HepG2 (cell line): ENCODE measurements around the gene HTRA1.

ENCODE experiments used
- SRSF1 ChIP-seq: fragments of 200-400 bp; formaldehyde crosslinking; optimal IDR thresholded peaks from 2 replicates; pipeline ENCODE3; 2017; ENCODE audit warnings: mild to moderate bottlenecking, low read depth, low read length, moderate library complexity
- SUZ12 ChIP-seq: fragments of 150-350 bp; IDR thresholded peaks from 2 replicates; pipeline ENCODE4 v1.6.1; 2014; ENCODE audit warnings: low read depth, low read length
- TF ChIP-seq, protein P1 (sequence below): sonication (generic); formaldehyde crosslinking; IDR thresholded peaks from 2 replicates; pipeline ENCODE4 v1.5.0; 2020; ENCODE audit warnings: mild to moderate bottlenecking, missing genetic modification reagents, moderate library complexity
- TF ChIP-seq, protein P2 (sequence below): sonication (generic); formaldehyde crosslinking; IDR thresholded peaks from 2 replicates; pipeline ENCODE4 v1.4.0; 2020; ENCODE audit warnings: missing genetic modification reagents, borderline replicate concordance
- TF ChIP-seq, protein P3 (sequence below): sonication (generic); formaldehyde crosslinking; IDR thresholded peaks from 2 replicates; pipeline ENCODE4 v1.4.0; 2020; ENCODE audit warnings: missing genetic modification reagents

DNA sequence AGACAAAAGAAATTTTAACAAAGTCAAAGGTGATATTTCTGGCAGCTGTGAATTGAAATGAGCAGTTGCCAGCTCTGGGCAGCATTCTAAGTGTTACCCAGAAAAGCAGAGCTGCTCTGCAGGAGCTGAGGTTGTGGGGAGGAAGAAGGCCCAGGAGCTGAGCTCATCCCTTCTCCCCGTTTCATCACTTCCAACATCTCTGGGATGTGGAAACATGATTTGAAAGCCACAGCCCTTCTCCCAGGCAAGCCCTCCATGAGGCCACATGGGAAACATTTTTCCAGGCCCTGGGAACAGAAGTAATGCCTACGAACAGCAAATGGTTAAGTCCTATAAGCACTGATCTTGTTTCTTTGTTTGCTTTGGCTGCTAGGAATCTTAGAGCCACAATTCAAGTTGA, 88.3 kb downstream of the HTRA1 start:
- TF ChIP-seq, protein P1, sequence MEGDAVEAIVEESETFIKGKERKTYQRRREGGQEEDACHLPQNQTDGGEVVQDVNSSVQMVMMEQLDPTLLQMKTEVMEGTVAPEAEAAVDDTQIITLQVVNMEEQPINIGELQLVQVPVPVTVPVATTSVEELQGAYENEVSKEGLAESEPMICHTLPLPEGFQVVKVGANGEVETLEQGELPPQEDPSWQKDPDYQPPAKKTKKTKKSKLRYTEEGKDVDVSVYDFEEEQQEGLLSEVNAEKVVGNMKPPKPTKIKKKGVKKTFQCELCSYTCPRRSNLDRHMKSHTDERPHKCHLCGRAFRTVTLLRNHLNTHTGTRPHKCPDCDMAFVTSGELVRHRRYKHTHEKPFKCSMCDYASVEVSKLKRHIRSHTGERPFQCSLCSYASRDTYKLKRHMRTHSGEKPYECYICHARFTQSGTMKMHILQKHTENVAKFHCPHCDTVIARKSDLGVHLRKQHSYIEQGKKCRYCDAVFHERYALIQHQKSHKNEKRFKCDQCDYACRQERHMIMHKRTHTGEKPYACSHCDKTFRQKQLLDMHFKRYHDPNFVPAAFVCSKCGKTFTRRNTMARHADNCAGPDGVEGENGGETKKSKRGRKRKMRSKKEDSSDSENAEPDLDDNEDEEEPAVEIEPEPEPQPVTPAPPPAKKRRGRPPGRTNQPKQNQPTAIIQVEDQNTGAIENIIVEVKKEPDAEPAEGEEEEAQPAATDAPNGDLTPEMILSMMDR: no peak
- TF ChIP-seq, protein P2, sequence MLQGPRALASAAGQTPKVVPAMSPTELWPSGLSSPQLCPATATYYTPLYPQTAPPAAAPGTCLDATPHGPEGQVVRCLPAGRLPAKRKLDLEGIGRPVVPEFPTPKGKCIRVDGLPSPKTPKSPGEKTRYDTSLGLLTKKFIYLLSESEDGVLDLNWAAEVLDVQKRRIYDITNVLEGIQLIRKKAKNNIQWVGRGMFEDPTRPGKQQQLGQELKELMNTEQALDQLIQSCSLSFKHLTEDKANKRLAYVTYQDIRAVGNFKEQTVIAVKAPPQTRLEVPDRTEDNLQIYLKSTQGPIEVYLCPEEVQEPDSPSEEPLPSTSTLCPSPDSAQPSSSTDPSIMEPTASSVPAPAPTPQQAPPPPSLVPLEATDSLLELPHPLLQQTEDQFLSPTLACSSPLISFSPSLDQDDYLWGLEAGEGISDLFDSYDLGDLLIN: no peak
- TF ChIP-seq, protein P3, sequence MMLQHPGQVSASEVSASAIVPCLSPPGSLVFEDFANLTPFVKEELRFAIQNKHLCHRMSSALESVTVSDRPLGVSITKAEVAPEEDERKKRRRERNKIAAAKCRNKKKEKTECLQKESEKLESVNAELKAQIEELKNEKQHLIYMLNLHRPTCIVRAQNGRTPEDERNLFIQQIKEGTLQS (CRISPR knock-in tag): no peak
- no peak for TF ChIP-seq SUZ12
- TF ChIP-seq SRSF1: no peak
